GM12892 (cell line): ENCODE results near the gene CENPB.

ENCODE experiments used
- POLR2A ChIP-seq: IDR thresholded peaks from 2 replicates; pipeline ENCODE4 v1.6.1; 2011; ENCODE audit warnings: low read depth, low read length, control low read depth
- POLR2AphosphoS5 ChIP-seq: IDR thresholded peaks from 2 replicates; pipeline ENCODE4 v1.6.1; 2011; ENCODE audit warnings: low read depth, low read length, control low read depth

GRCh38 chr20:3800878-3801260, 14.3 kb upstream of the CENPB start:
- no peak for TF ChIP-seq POLR2A
- no peak for TF ChIP-seq POLR2AphosphoS5
